Large intestine (tissue), 3 donors: ENCODE results near the gene NSG1. TPM values are rescaled to one million over a fixed set of nuclear protein-coding genes. Genes with fewer than 3 reads are reported as not detected.

Experiments used
- DNase-seq, 2 donors: peaks; one replicate each; pipeline versions ENCODE4 v3.0.0 to v3.0.0-alpha.2; 2013
- H3K27ac ChIP-seq: one replicate; pipeline ENCODE4 v1.5.1; 2013; ENCODE audit warnings: low read length
- H3K27me3 ChIP-seq: 2 replicates; pipeline ENCODE4 v1.6.1; 2013; ENCODE audit warnings: low read length; ENCODE audit not compliant: control insufficient read depth, insufficient read depth
- H3K36me3 ChIP-seq: 2 replicates; pipeline ENCODE4 v1.6.1; 2013; ENCODE audit warnings: low read length; ENCODE audit not compliant: control insufficient read depth, insufficient read depth
- H3K4me1 ChIP-seq: one replicate; pipeline ENCODE4 v1.6.1; 2013; ENCODE audit warnings: low read length; ENCODE audit not compliant: control insufficient read depth, insufficient read depth
- H3K4me3 ChIP-seq: one replicate; pipeline ENCODE4 v1.5.1; 2013; ENCODE audit warnings: low read length
- H3K9me3 ChIP-seq: one replicate; pipeline ENCODE4 v1.6.1; 2013; ENCODE audit warnings: mild to moderate bottlenecking, low read depth, low read length, moderate library complexity; ENCODE audit not compliant: control insufficient read depth
- WGBS: methylation state at CpG from one replicate; pipeline ENCODE4 v1.1.5; 2013; ENCODE audit warnings: low lambda C conversion rate; ENCODE audit not compliant: insufficient coverage; 5-methylcytosine and 5-hydroxymethylcytosine counted together
- polyA plus RNA-seq: library from polyadenylated mRNA; unstranded; fragments of 120-200 nt; gene quantifications from one replicate; pipeline ENCODE4 v1.2.1, GENCODE V29; 2013

The NSG1 gene
- polyA plus RNA-seq, 1 donor = 30.1 TPM

- H3K36me3 ChIP-seq = no peaks in the 10 kb centered on the region
- H3K9me3 ChIP-seq = no peaks in the 10 kb centered on the region
- DNase-seq = no peak
- no peak overlapping the region for H3K4me3 ChIP-seq
- H3K27ac ChIP-seq = no peak overlapping the region
- no peaks in the 10 kb centered on the region for H3K4me1 ChIP-seq
- 63% methylated on average over 4 of the region's 6 CpGs for WGBS
- H3K27me3 ChIP-seq = no peaks in the 10 kb centered on the region
These were observed 12.4 kb upstream of the NSG1 start for GRCh38 chr4:4374388-4375098.

- no peaks in the 10 kb centered on the region for H3K36me3 ChIP-seq
- no peak for DNase-seq
- WGBS = no CpG with 5 or more reads among the region's 4 CpGs
- H3K9me3 ChIP-seq = no peaks in the 10 kb centered on the region
- no peak overlapping the region for H3K27ac ChIP-seq
- H3K27me3 ChIP-seq = peaks cover 7% of the 10 kb centered on the region
- H3K4me3 ChIP-seq = no peak overlapping the region
- H3K4me1 ChIP-seq = no peaks in the 10 kb centered on the region
These were observed 10.8 kb upstream of the NSG1 start for GRCh38 chr4:4376074-4376473.

- Histone ChIP-seq H3K4me1 (no peaks in the 10 kb centered on the region), H3K27me3 (peaks cover 7% of the 10 kb centered on the region), H3K4me3 (no peak overlapping the region), H3K9me3 (no peaks in the 10 kb centered on the region), H3K27ac (no peak overlapping the region), H3K36me3 (no peaks in the 10 kb centered on the region)
- WGBS = 60% methylated on average over 1 of the region's 12 CpGs
- no peak for DNase-seq
These were observed 9.7 kb upstream of the NSG1 start for GRCh38 chr4:4377191-4377590.

- H3K9me3 ChIP-seq = no peaks in the 10 kb centered on the region
- DNase-seq = no peak
- H3K36me3 ChIP-seq = no peaks in the 10 kb centered on the region
- H3K4me3 ChIP-seq = no peak overlapping the region
- H3K27me3 ChIP-seq = peaks cover 12% of the 10 kb centered on the region
- no peak overlapping the region for H3K27ac ChIP-seq
- WGBS = 99% methylated on average over 9 of the region's 23 CpGs
- no peaks in the 10 kb centered on the region for H3K4me1 ChIP-seq
These were observed 9.0 kb upstream of the NSG1 start for GRCh38 chr4:4377732-4378460.

- no peak for DNase-seq
- Histone ChIP-seq H3K4me3 (no peak overlapping the region), H3K4me1 (no peaks in the 10 kb centered on the region), H3K27ac (no peak overlapping the region), H3K9me3 (no peaks in the 10 kb centered on the region), H3K36me3 (no peaks in the 10 kb centered on the region), H3K27me3 (peaks cover 28% of the 10 kb centered on the region)
- no CpG with 5 or more reads among the region's 6 CpGs for WGBS
These were observed 7.3 kb upstream of the NSG1 start for GRCh38 chr4:4379540-4380087.

GRCh38 chr4:4383085-4383484 lies 3.8 kb upstream of the NSG1 start:
- Histone ChIP-seq H3K27ac (no peak overlapping the region), H3K36me3 (no peaks in the 10 kb centered on the region), H3K4me1 (no peaks in the 10 kb centered on the region), H3K9me3 (no peaks in the 10 kb centered on the region), H3K27me3 (peaks cover 54% of the 10 kb centered on the region), H3K4me3 (no peak overlapping the region)
- no peak for DNase-seq
- no CpG with 5 or more reads among the region's 3 CpGs for WGBS

GRCh38 chr4:4384837-4385236 lies 2.1 kb upstream of the NSG1 start:
- no peak for DNase-seq

GRCh38 chr4:4385729-4386295 lies 1.1 kb upstream of the NSG1 start:
- no peak for DNase-seq
- H3K36me3 ChIP-seq = no peaks in the 10 kb centered on the region
- H3K27ac ChIP-seq = no peak overlapping the region
- H3K4me1 ChIP-seq = no peaks in the 10 kb centered on the region
- no peaks in the 10 kb centered on the region for H3K9me3 ChIP-seq
- no CpG with 5 or more reads among the region's 38 CpGs for WGBS
- H3K4me3 ChIP-seq = peak overlapping the region; percentile 30
- peaks cover 73% of the 10 kb centered on the region for H3K27me3 ChIP-seq

More at GRCh38 chr4:4384837-4385236, 2.1 kb upstream of the NSG1 start:
- no peaks in the 10 kb centered on the region for H3K36me3 ChIP-seq
- H3K4me1 ChIP-seq = no peaks in the 10 kb centered on the region
- no peaks in the 10 kb centered on the region for H3K9me3 ChIP-seq
- H3K27ac ChIP-seq = no peak overlapping the region
- H3K27me3 ChIP-seq = peaks cover 69% of the 10 kb centered on the region
- no peak overlapping the region for H3K4me3 ChIP-seq
- no CpG with 5 or more reads among the region's 5 CpGs for WGBS

- no peaks in the 10 kb centered on the region for H3K4me1 ChIP-seq
- no peaks in the 10 kb centered on the region for H3K36me3 ChIP-seq
- peak overlapping the region; percentile 30 for H3K4me3 ChIP-seq
- H3K27me3 ChIP-seq = peaks cover 72% of the 10 kb centered on the region
- DNase-seq = peak in 1 of 2 donors; percentile 17
- WGBS = 20% methylated on average over 1 of the region's 36 CpGs
- H3K27ac ChIP-seq = no peak overlapping the region
- no peaks in the 10 kb centered on the region for H3K9me3 ChIP-seq
These were observed 586 bp upstream of the NSG1 start for GRCh38 chr4:4386296-4386735.

- no peaks in the 10 kb centered on the region for H3K4me1 ChIP-seq
- H3K27me3 ChIP-seq = peaks cover 68% of the 10 kb centered on the region
- no peaks in the 10 kb centered on the region for H3K9me3 ChIP-seq
- 60% methylated on average over 1 of the region's 62 CpGs for WGBS
- H3K27ac ChIP-seq = no peak overlapping the region
- peak in 1 of 2 donors; percentile 8 for DNase-seq
- H3K4me3 ChIP-seq = peak overlapping the region; percentile 30
- no peaks in the 10 kb centered on the region for H3K36me3 ChIP-seq
These were observed 819 bp downstream of the NSG1 start for GRCh38 chr4:4387531-4388310.
